CD4-positive, alpha-beta T cell treated with Interleukin-12 subunit alpha and Interleukin-12 subunit beta, for 1 hour (primary cell): ENCODE results near the gene LAMA5.

Source experiments
- DNase-seq: peaks from one replicate; pipeline ENCODE4 v3.0.0-alpha.2; 2020

The LAMA5 gene

GRCh38 chr20:62325172-62325905 is 41.8 kb downstream of the LAMA5 start:
- DNase-seq, result no peak

- DNase-seq, result no peak
Measured at GRCh38 chr20:62323980-62324906, 42.9 kb downstream of the LAMA5 start.

GRCh38 chr20:62323146-62323979 is 43.7 kb downstream of the LAMA5 start:
- DNase-seq, result no peak

GRCh38 chr20:62322492-62323041 is 44.5 kb downstream of the LAMA5 start:
- no peak for DNase-seq

- no peak for DNase-seq
Measured at GRCh38 chr20:62321975-62322374, 45.1 kb downstream of the LAMA5 start.

GRCh38 chr20:62321521-62321948 is 45.6 kb downstream of the LAMA5 start:
- DNase-seq, result no peak

GRCh38 chr20:62320581-62321354 is 46.3 kb downstream of the LAMA5 start:
- no peak for DNase-seq

- DNase-seq, result no peak
Measured at GRCh38 chr20:62319346-62319909, 47.7 kb downstream of the LAMA5 start.

GRCh38 chr20:62318400-62319345 is 48.4 kb downstream of the LAMA5 start:
- DNase-seq, result no peak

GRCh38 chr20:62317167-62317655 is 49.9 kb downstream of the LAMA5 start:
- DNase-seq, result no peak

GRCh38 chr20:62316331-62317166 is 50.6 kb downstream of the LAMA5 start:
- DNase-seq, result no peak

- DNase-seq, result no peak
Measured at GRCh38 chr20:62315773-62316172, 51.3 kb downstream of the LAMA5 start.

GRCh38 chr20:62314711-62315302 is 52.3 kb downstream of the LAMA5 start:
- DNase-seq, result no peak

GRCh38 chr20:62314339-62314638 is 52.8 kb downstream of the LAMA5 start:
- no peak for DNase-seq

GRCh38 chr20:62313460-62314338 is 53.4 kb downstream of the LAMA5 start:
- no peak for DNase-seq

GRCh38 chr20:62313021-62313420 is 54.1 kb downstream of the LAMA5 start:
- DNase-seq, result no peak

GRCh38 chr20:62312662-62312977 is 54.5 kb downstream of the LAMA5 start:
- no peak for DNase-seq
